Measurements from ENCODE around the gene EIF4EBP2. TPM values are rescaled to one million over a fixed set of nuclear protein-coding genes. Genes with fewer than 3 reads are reported as not detected.

The EIF4EBP2 gene
- total RNA-seq, 1 donor from 2014 or later = 146 TPM

- TF ChIP-seq CTCF (IDR thresholded peaks at IDR 0.05; ENCODE audit: unreplicated experiment) = no peak
- H3K4me3 Mint-ChIP-seq (ENCODE audit: unreplicated experiment) = no peak overlapping the region
- no peaks in the 10 kb centered on the region for H3K27me3 Mint-ChIP-seq (ENCODE audit: unreplicated experiment)
- H3K36me3 Mint-ChIP-seq (ENCODE audit: low read depth, unreplicated experiment) = no peaks in the 10 kb centered on the region
- H3K4me1 Mint-ChIP-seq (ENCODE audit: unreplicated experiment) = no peaks in the 10 kb centered on the region
- no peaks in the 10 kb centered on the region for H3K9me3 Mint-ChIP-seq (ENCODE audit: unreplicated experiment)
- no peak for DNase-seq (ENCODE audit: low spot score)
- no peak overlapping the region for H3K27ac Mint-ChIP-seq (ENCODE audit: unreplicated experiment)
These were observed 34.4 kb upstream of the EIF4EBP2 start for GRCh38 chr10:70369498-70370018.

- H3K4me3 Mint-ChIP-seq (ENCODE audit: unreplicated experiment) = no peak overlapping the region
- no peaks in the 10 kb centered on the region for H3K9me3 Mint-ChIP-seq (ENCODE audit: unreplicated experiment)
- no peaks in the 10 kb centered on the region for H3K4me1 Mint-ChIP-seq (ENCODE audit: unreplicated experiment)
- H3K36me3 Mint-ChIP-seq (ENCODE audit: low read depth, unreplicated experiment) = no peaks in the 10 kb centered on the region
- H3K27me3 Mint-ChIP-seq (ENCODE audit: unreplicated experiment) = no peaks in the 10 kb centered on the region
- no peak overlapping the region for H3K27ac Mint-ChIP-seq (ENCODE audit: unreplicated experiment)
- no peak for TF ChIP-seq CTCF (IDR thresholded peaks at IDR 0.05; ENCODE audit: unreplicated experiment)
- no peak for DNase-seq (ENCODE audit: low spot score)
These were observed 33.2 kb upstream of the EIF4EBP2 start for GRCh38 chr10:70370766-70371165.

- no peaks in the 10 kb centered on the region for H3K4me1 Mint-ChIP-seq (ENCODE audit: unreplicated experiment)
- no peaks in the 10 kb centered on the region for H3K9me3 Mint-ChIP-seq (ENCODE audit: unreplicated experiment)
- no peak for TF ChIP-seq CTCF (IDR thresholded peaks at IDR 0.05; ENCODE audit: unreplicated experiment)
- H3K27me3 Mint-ChIP-seq (ENCODE audit: unreplicated experiment) = no peaks in the 10 kb centered on the region
- DNase-seq (ENCODE audit: low spot score) = no peak
- no peaks in the 10 kb centered on the region for H3K36me3 Mint-ChIP-seq (ENCODE audit: low read depth, unreplicated experiment)
- no peak overlapping the region for H3K27ac Mint-ChIP-seq (ENCODE audit: unreplicated experiment)
- no peak overlapping the region for H3K4me3 Mint-ChIP-seq (ENCODE audit: unreplicated experiment)
These were observed 32.1 kb upstream of the EIF4EBP2 start for GRCh38 chr10:70371846-70372245.

- no peaks in the 10 kb centered on the region for H3K27me3 Mint-ChIP-seq (ENCODE audit: unreplicated experiment)
- peaks cover 4% of the 10 kb centered on the region for H3K4me1 Mint-ChIP-seq (ENCODE audit: unreplicated experiment)
- no peak overlapping the region for H3K4me3 Mint-ChIP-seq (ENCODE audit: unreplicated experiment)
- no peak for DNase-seq (ENCODE audit: low spot score)
- H3K36me3 Mint-ChIP-seq (ENCODE audit: low read depth, unreplicated experiment) = no peaks in the 10 kb centered on the region
- no peak overlapping the region for H3K27ac Mint-ChIP-seq (ENCODE audit: unreplicated experiment)
- TF ChIP-seq CTCF (IDR thresholded peaks at IDR 0.05; ENCODE audit: unreplicated experiment) = no peak
- no peaks in the 10 kb centered on the region for H3K9me3 Mint-ChIP-seq (ENCODE audit: unreplicated experiment)
These were observed 28.9 kb upstream of the EIF4EBP2 start for GRCh38 chr10:70374775-70375614.
